DOHH2 (cell line): ENCODE results near the gene TRIL.

Experiments used
- H3F3A ChIP-seq: fragments of 200-600 bp; sonication (generic), shearing (Covaris generic); 2 replicates; pipeline ENCODE4 v1.6.0; 2016; ENCODE audit warnings: antibody characterized with exemption, mild to moderate bottlenecking; ENCODE audit not compliant: control insufficient read depth, insufficient read depth
- H3K27ac ChIP-seq: fragments of 200-600 bp; sonication (generic); 2 replicates; pipeline ENCODE4 v1.5.1; 2014; ENCODE audit warnings: low read depth, mild to moderate bottlenecking, low read length, moderate library complexity
- H3K27me3 ChIP-seq: fragments of 200-600 bp; sonication (generic); 2 replicates; pipeline ENCODE4 v1.6.1; 2014; ENCODE audit warnings: mild to moderate bottlenecking, low read length, mixed read lengths; ENCODE audit not compliant: control insufficient read depth
- H3K36me3 ChIP-seq: fragments of 200-600 bp; sonication (generic); 2 replicates; pipeline ENCODE4 v1.6.1; 2014; ENCODE audit warnings: mild to moderate bottlenecking, low read length, moderate library complexity, mixed read lengths; ENCODE audit not compliant: control insufficient read depth
- H3K4me1 ChIP-seq: fragments of 200-600 bp; sonication (generic); 2 replicates; pipeline ENCODE4 v1.6.1; 2014; ENCODE audit warnings: mild to moderate bottlenecking, low read length, mixed read lengths; ENCODE audit not compliant: control insufficient read depth
- H3K4me2 ChIP-seq: fragments of 200-600 bp; sonication (generic); 2 replicates; pipeline ENCODE4 v1.6.0; 2014; ENCODE audit warnings: mild to moderate bottlenecking, low read length, moderate library complexity
- H3K4me3 ChIP-seq: fragments of 200-600 bp; sonication (generic); 2 replicates; pipeline ENCODE4 v1.5.1; 2014; ENCODE audit warnings: mild to moderate bottlenecking, low read length, mixed read lengths
- H3K79me2 ChIP-seq: fragments of 200-600 bp; sonication (generic); 2 replicates; pipeline ENCODE4 v1.6.1; 2014; ENCODE audit warnings: mild to moderate bottlenecking, low read length, mixed read lengths; ENCODE audit not compliant: control insufficient read depth
- H3K9me2 ChIP-seq: fragments of 200-600 bp; sonication (generic); replicated peaks from 2 replicates; pipeline ENCODE4 v1.6.1; 2014; ENCODE audit warnings: mild to moderate bottlenecking, low read length, mixed read lengths; ENCODE audit not compliant: control insufficient read depth
- H3K9me3 ChIP-seq: fragments of 200-600 bp; sonication (generic); 2 replicates; pipeline ENCODE4 v1.6.1; 2014; ENCODE audit warnings: antibody characterized with exemption, low read length, mixed read lengths; ENCODE audit not compliant: control insufficient read depth, insufficient read depth
- H4K20me1 ChIP-seq: fragments of 200-600 bp; sonication (generic); 2 replicates; pipeline ENCODE4 v1.6.0; 2014; ENCODE audit warnings: low read depth, mild to moderate bottlenecking, antibody characterized with exemption, low read length, moderate library complexity; ENCODE audit not compliant: control insufficient read depth, insufficient read depth
- CTCF ChIP-seq: fragments of 200-600 bp; sonication (generic); IDR thresholded peaks from one replicate; pipeline ENCODE4 v1.5.1; 2014; ENCODE audit warnings: antibody characterized with exemption, mild to moderate bottlenecking, low read depth, low read length; ENCODE audit not compliant: poor library complexity, severe bottlenecking
- EZH2phosphoT487 ChIP-seq: fragments of 200-600 bp; sonication (generic); IDR thresholded peaks from 2 replicates; pipeline ENCODE4 v1.6.1; 2017; ENCODE audit warnings: borderline replicate concordance, mild to moderate bottlenecking, antibody characterized with exemption, low read length, moderate library complexity, mixed read lengths

TRIL gene

GRCh38 chr7:29005406-29005805, 47.3 kb upstream of the TRIL start:
- TF ChIP-seq CTCF (no peak), EZH2phosphoT487 (no peak)
- no peaks in the 10 kb centered on the region for H3K79me2 ChIP-seq
- no peak overlapping the region for H3K4me3 ChIP-seq
- no peaks in the 10 kb centered on the region for H3K4me1 ChIP-seq
- no peaks in the 10 kb centered on the region for H3K36me3 ChIP-seq
- no peak overlapping the region for H3K27ac ChIP-seq
- no peaks in the 10 kb centered on the region for H4K20me1 ChIP-seq
- H3K4me2 ChIP-seq: no peak overlapping the region
- no peaks in the 10 kb centered on the region for H3F3A ChIP-seq
- H3K9me2 ChIP-seq: no peaks in the 10 kb centered on the region
- no peaks in the 10 kb centered on the region for H3K9me3 ChIP-seq
- no peaks in the 10 kb centered on the region for H3K27me3 ChIP-seq

GRCh38 chr7:29003703-29004102, 45.6 kb upstream of the TRIL start:
- TF ChIP-seq EZH2phosphoT487 (no peak), CTCF (no peak)
- Histone ChIP-seq H3K9me2 (no peaks in the 10 kb centered on the region), H3K4me2 (no peak overlapping the region), H3K36me3 (no peaks in the 10 kb centered on the region), H3K27ac (no peak overlapping the region), H3K9me3 (no peaks in the 10 kb centered on the region), H3K79me2 (no peaks in the 10 kb centered on the region), H3K27me3 (no peaks in the 10 kb centered on the region), H3K4me1 (no peaks in the 10 kb centered on the region), H3K4me3 (no peak overlapping the region), H3F3A (no peaks in the 10 kb centered on the region), H4K20me1 (no peaks in the 10 kb centered on the region)

GRCh38 chr7:29000717-29001076, 42.6 kb upstream of the TRIL start:
- H3K9me3 ChIP-seq: no peaks in the 10 kb centered on the region
- H3K27me3 ChIP-seq: no peaks in the 10 kb centered on the region
- no peaks in the 10 kb centered on the region for H3K9me2 ChIP-seq
- TF ChIP-seq CTCF: no peak
- no peak for TF ChIP-seq EZH2phosphoT487
- no peak overlapping the region for H3K4me3 ChIP-seq
- H4K20me1 ChIP-seq: no peaks in the 10 kb centered on the region
- H3K27ac ChIP-seq: no peak overlapping the region
- H3K36me3 ChIP-seq: no peaks in the 10 kb centered on the region
- H3K4me1 ChIP-seq: no peaks in the 10 kb centered on the region
- H3K79me2 ChIP-seq: no peaks in the 10 kb centered on the region
- H3F3A ChIP-seq: no peaks in the 10 kb centered on the region
- H3K4me2 ChIP-seq: no peak overlapping the region
